Medulla oblongata (tissue), 1 donor: Measurements from ENCODE around the gene VPS39.

ENCODE experiments used
- DNase-seq: peaks from one replicate; pipeline ENCODE4 v3.0.0-alpha.2; 2015; ENCODE audit errors: extremely low spot score

VPS39 gene

GRCh38 chr15:42146551-42147430 is 61.3 kb downstream of the VPS39 start:
- no peak for DNase-seq

- no peak for DNase-seq
Measured at GRCh38 chr15:42145546-42146455, 62.3 kb downstream of the VPS39 start.

- no peak for DNase-seq
Measured at GRCh38 chr15:42144841-42145375, 63.2 kb downstream of the VPS39 start.

- DNase-seq: no peak
Measured at GRCh38 chr15:42143866-42144625, 64.1 kb downstream of the VPS39 start.

GRCh38 chr15:42143356-42143755 is 64.7 kb downstream of the VPS39 start:
- no peak for DNase-seq

GRCh38 chr15:42141795-42142667 is 66.1 kb downstream of the VPS39 start:
- DNase-seq: no peak

DNA sequence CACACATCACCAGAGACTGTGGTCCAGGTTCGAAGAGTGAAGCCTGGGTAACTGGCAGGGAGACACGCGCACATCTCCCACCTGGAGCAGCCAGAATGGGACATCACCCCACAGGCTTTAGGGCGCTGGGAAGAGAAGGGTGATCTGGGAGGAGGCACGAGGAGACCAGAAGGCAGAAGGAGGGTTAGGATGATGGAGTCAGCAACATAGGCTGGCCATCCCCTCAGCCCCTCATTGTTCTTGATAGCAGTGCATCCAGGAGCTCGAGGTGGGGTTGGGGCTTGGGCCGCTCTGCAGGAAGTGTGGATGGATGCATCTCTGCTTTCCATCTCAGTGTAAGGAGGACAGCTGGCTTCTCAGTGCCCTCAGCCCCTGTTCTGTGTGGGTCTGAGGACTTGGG is 66.9 kb downstream of the VPS39 start:
- no peak for DNase-seq

DNA sequence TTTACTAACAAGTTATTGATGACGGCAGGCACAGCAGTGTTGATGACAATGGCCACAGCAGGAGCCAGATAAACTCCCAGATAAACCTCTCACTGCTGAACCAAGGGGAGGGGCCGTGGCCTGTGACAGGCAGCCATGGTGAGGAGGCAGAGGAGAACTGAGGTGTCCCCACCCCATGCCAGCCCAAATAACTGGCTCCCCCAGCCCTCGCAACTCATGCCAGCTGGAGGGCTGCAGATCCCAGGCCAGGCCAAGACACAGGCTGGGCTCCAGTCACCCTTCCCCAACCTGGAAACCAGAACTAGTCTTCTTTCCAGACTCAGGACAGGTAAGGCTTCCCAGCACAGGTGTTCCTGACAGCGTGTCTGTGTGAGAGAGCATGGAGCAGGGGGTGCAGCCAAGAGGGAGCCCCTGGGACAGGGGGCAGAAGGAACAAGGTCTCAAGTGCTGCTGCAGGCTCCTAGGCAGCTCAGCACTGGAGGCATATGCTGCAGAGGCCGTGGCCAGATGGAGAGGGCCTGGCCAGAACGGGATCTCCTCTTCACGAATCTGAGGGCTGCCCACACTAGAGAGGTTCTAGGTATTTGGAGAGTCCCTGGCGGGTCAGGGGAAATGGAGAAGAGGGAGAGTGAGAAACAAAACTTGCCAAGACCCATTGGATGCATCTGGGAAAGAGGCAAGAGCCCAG is 67.6 kb downstream of the VPS39 start:
- no peak for DNase-seq

DNA sequence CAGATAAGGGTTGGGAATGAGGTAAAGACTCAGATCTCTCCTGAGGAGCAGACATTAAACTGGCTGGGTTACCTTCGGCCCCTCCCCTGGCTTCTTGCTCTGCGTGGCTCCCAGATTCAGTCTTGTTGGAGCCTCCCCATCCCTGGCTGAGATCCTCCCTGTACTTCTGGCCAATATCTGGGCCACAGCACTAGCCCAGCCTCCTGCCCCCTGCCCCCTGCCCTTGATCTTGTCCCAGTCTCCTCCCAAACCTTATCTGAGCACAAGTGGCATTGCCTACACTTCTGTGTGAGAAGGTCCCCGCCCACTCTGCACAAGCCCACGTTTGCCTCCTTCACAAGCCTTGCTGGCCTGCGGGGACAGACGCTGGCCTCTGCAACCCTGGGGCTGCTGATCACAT is 68.5 kb downstream of the VPS39 start:
- DNase-seq: no peak

- no peak for DNase-seq
Measured at GRCh38 chr15:42138968-42139386, 69.1 kb downstream of the VPS39 start.

- no peak for DNase-seq
Measured at GRCh38 chr15:42138411-42138810, 69.7 kb downstream of the VPS39 start.

DNA sequence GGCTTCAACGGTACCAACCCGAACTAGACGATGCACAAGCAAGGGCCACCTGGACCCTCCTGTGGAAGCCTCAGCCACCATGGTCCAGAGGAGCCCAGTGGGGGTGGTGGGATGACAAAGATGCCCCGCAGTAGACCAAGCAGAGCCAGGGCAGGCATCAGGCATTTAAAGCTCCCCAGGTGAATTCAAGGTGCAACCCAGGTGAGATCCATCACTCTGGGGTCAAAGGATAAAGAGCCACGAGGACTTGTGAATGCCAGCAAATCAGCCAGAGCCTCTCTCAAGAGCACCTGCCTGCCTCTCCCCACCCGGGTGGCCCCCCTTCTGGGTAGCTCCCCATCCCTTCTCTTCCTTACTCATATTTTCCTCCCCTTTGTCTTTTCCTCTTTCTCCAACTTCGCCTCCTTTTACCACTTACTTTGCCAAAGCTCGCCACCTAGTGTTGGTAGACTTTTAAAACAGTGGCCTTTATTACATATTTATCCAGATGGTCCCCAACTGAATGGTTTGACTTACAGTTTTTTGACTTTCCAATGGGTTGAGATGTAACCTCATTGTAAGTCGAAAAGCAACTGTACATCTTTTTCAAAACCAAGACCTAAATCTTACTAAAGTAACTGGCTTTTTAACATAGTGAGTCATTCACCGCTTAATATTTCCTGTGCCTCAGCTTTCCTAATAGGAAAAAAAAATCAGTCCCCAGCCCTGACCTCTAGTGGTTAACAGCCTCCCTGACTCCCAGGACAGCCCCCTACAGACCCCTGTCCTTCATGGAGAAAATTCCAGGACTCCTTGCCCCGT is 70.4 kb downstream of the VPS39 start:
- peak; percentile 72 for DNase-seq

DNA sequence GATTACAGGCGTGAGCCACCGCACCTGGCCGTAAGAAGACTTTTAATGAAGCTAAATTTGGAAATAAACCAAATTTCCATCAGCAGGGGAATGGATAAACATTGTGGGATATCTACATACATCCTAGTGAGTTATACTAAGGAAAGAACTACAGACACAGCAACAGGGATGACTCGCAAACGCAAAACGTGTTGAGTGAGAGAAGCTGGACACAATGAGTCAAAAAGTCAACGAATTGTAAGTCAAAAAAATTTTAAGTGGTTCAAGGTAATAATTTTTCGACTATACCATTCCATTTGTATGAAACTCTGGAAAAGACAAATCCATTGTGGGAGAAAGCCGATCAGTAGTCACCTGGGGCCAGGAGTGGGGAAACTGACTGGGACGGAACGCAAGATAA is 71.6 kb downstream of the VPS39 start:
- DNase-seq: no peak

GRCh38 chr15:42135351-42135750 is 72.8 kb downstream of the VPS39 start:
- DNase-seq: no peak

DNA sequence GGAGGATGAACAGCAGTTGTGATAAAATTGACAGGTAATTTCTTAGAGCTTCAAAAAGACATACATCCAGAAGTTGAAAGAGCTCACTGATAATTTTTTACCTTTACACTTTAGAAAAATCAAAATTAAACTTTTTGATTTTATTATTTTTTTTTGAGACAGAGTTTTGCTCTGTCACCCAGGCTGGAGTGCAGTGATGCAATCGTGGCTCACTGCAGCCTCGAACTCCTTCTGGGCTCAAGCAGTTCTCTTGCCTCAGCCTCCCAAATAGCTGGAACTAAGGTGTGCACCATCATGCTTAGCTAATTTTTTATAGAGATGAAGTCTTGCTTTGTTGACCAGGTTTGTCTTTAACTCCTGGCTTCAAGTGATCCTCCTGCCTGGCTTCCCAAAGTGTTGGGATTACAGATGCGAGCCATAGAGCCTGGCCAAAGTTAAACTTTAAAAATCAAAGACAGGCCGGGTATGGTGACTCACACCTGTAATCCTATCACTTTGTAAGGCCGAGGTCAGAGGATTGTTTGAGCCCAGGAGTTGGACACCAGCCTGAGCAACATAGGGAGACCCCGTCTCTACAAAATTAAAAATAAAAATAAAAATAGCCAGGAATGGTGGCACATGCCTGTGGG is 73.4 kb downstream of the VPS39 start:
- no peak for DNase-seq

- DNase-seq: peak; percentile 30
Measured at GRCh38 chr15:42133886-42134502, 74.1 kb downstream of the VPS39 start.

DNA sequence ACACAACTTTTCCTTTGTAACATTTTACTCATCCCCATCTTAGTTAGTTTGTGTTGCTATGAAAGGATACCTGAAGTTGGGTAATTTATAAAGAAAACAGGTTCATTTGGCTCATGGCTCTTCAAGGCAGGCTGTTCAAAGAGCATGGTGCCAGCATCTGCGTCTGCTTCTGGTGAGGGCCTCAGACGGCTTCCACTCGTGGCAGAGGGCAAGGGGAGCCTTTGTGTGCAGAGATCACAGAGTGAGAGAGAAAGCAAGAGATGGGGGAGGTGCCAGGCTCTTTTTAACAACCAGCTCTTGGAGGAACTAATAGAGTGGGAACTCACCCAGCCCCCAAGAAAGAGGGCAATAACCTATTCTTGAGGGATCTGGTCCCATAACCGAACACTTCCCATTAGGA is 74.7 kb downstream of the VPS39 start:
- DNase-seq: no peak
